AG10803 (cell line): ENCODE data around the gene ZNF383.
A peak's percentile ranks its signal among the peaks of the same experiment; 100 is the strongest.
"Not testable (repeated sequence)": the region's sequence is repeated elsewhere in the genome, so short reads cannot be mapped to it uniquely, and the experiment has no call there.

Experiments
- DNase-seq: peaks from one replicate; pipeline ENCODE4 v3.0.0; 2010; ENCODE audit warnings: low read depth
- H3K4me3 ChIP-seq: 2 replicates; pipeline ENCODE4 v1.5.1; 2011; ENCODE audit warnings: mild to moderate bottlenecking, low read length, control low read depth
- CTCF ChIP-seq: conservative IDR thresholded peaks from 2 replicates; pipeline ENCODE4 v1.5.1; 2011; ENCODE audit warnings: mild to moderate bottlenecking, low read length, control low read depth, inconsistent platforms

ZNF383 gene

GRCh38 chr19:37220383-37220782 is 2.4 kb downstream of the ZNF383 start:
- no peak for TF ChIP-seq CTCF
- H3K4me3 ChIP-seq = no peak overlapping the region
- DNase-seq = no peak

GRCh38 chr19:37221136-37221535 is 3.1 kb downstream of the ZNF383 start:
- no peak overlapping the region for H3K4me3 ChIP-seq
- TF ChIP-seq CTCF = no peak
- DNase-seq = no peak

- H3K4me3 ChIP-seq = no peak overlapping the region
- DNase-seq = no peak
- no peak for TF ChIP-seq CTCF
Measured at GRCh38 chr19:37226248-37226647, 8.2 kb downstream of the ZNF383 start.

GRCh38 chr19:37227996-37228395 is 10.0 kb downstream of the ZNF383 start:
- no peak for DNase-seq
- TF ChIP-seq CTCF = peak; percentile 31; the same call in 1 of the 2 replicates
- H3K4me3 ChIP-seq = no peak overlapping the region

GRCh38 chr19:37243206-37243632 is 25.2 kb downstream of the ZNF383 start:
- no peak for TF ChIP-seq CTCF
- no peak for DNase-seq
- H3K4me3 ChIP-seq = no peak overlapping the region

- peak overlapping the region; percentile 78 for H3K4me3 ChIP-seq
Measured at GRCh38 chr19:37251308-37252229, 33.6 kb downstream of the ZNF383 start.

GRCh38 chr19:37263028-37263427 is 45.0 kb downstream of the ZNF383 start:
- not testable (repeated sequence) for DNase-seq, H3K4me3 ChIP-seq

More at GRCh38 chr19:37251308-37252229, 33.6 kb downstream of the ZNF383 start:
- TF ChIP-seq CTCF = no peak
- peak; percentile 99 for DNase-seq

GRCh38 chr19:37267005-37267404 is 49.0 kb downstream of the ZNF383 start:
- H3K4me3 ChIP-seq, DNase-seq: not testable (repeated sequence)

- DNase-seq = peak; percentile 13
Measured at GRCh38 chr19:37267755-37268154, 49.7 kb downstream of the ZNF383 start.

GRCh38 chr19:37280656-37281055 is 62.6 kb downstream of the ZNF383 start:
- not testable (repeated sequence) for DNase-seq, H3K4me3 ChIP-seq

More at GRCh38 chr19:37267755-37268154, 49.7 kb downstream of the ZNF383 start:
- not testable (repeated sequence) for H3K4me3 ChIP-seq

- DNase-seq, H3K4me3 ChIP-seq: not testable (repeated sequence)
Measured at GRCh38 chr19:37284020-37284419, 66.0 kb downstream of the ZNF383 start.

- H3K4me3 ChIP-seq, DNase-seq: not testable (repeated sequence)
Measured at GRCh38 chr19:37289229-37289628, 71.2 kb downstream of the ZNF383 start.
